Spinal cord (tissue), 10 donors: ENCODE results near the gene KANK4. TPM values are rescaled to one million over a fixed set of nuclear protein-coding genes. Genes with fewer than 3 reads are reported as not detected.

Experiments used
- DNase-seq, 6 donors: peaks; one replicate each; pipeline versions ENCODE4 v3.0.0 to v3.0.0-alpha.2; 2013 to 2015; ENCODE audit warnings: low spot score in 6 of 6, low read depth in 4 of 6
- H3K27ac ChIP-seq: one replicate; pipeline ENCODE4 v1.5.1; 2013; ENCODE audit warnings: low read depth, low read length, control low read depth
- H3K27me3 ChIP-seq: one replicate; pipeline ENCODE4 v1.6.1; 2013; ENCODE audit warnings: low read length; ENCODE audit not compliant: control insufficient read depth, insufficient read depth
- H3K36me3 ChIP-seq: one replicate; pipeline ENCODE4 v1.6.1; 2013; ENCODE audit warnings: low read length; ENCODE audit not compliant: control insufficient read depth, insufficient read depth
- H3K4me1 ChIP-seq: one replicate; pipeline ENCODE4 v1.6.1; 2013; ENCODE audit warnings: low read length; ENCODE audit not compliant: control insufficient read depth, insufficient read depth
- H3K4me3 ChIP-seq: one replicate; pipeline ENCODE4 v1.5.1; 2013; ENCODE audit warnings: low read depth, low read length, control low read depth
- H3K9me3 ChIP-seq: one replicate; pipeline ENCODE4 v1.6.1; 2013; ENCODE audit warnings: low read length; ENCODE audit not compliant: control insufficient read depth, insufficient read depth
- WGBS: methylation state at CpG from one replicate; pipeline ENCODE4 v1.1.5; 2013; ENCODE audit warnings: missing lambda C conversion rate; ENCODE audit not compliant: insufficient coverage; 5-methylcytosine and 5-hydroxymethylcytosine counted together
- long read RNA-seq, 4 donors: transcript quantifications; one replicate each; lab custom pipeline, GENCODE V29; 2026
- polyA plus RNA-seq, 2 donors: library from polyadenylated mRNA; unstranded; fragments of 120-200 nt; gene quantifications; one replicate each; pipeline ENCODE4 v1.2.1, GENCODE V29; 2013; ENCODE audit not compliant: insufficient read length in 2 of 2
- total RNA-seq, 2 donors: library from RNA; depleted of rRNA in 1 of 2; stranded (reverse); fragments of 120-200 nt in 1 of 2; fragments of >200 nt in 1 of 2; gene quantifications; one replicate each; pipeline versions ENCODE4 v1.2.3 to v1.2.4, GENCODE V29; 2013 to 2014
- donor health status: healthy.

Gene KANK4
- total RNA-seq (10 to 100 TPM; 22.9 to 23.8 TPM), polyA plus RNA-seq (10 to 100 TPM in 1 of 2 donors, 1 to 10 TPM in 1; 8.9 to 16.2 TPM)
- long read RNA-seq, donor 1, full-length matches to known transcripts = 7 of 7 reads
- long read RNA-seq, donor 1, partial matches to known transcripts = 0 of 7 reads
- long read RNA-seq, donor 1, other reads (novel, unspliced or antisense) = 0 of 7 reads
- long read RNA-seq, donor 2 = 0 reads
- long read RNA-seq, donor 3, full-length matches to known transcripts = 1 of 1 reads
- long read RNA-seq, donor 3, partial matches to known transcripts = 0 of 1 reads
- long read RNA-seq, donor 3, other reads (novel, unspliced or antisense) = 0 of 1 reads
- long read RNA-seq, donor 4, full-length matches to known transcripts = 1 of 1 reads
- long read RNA-seq, donor 4, partial matches to known transcripts = 0 of 1 reads
- long read RNA-seq, donor 4, other reads (novel, unspliced or antisense) = 0 of 1 reads

- DNase-seq = peak in 2 of 6 donors; percentile 38
- Histone ChIP-seq H3K4me3 (peak within 1 kb of the TSS; percentile 51), H3K4me1 (peaks cover 17% of the 10 kb centered on the region), H3K27me3 (peaks cover 30% of the 10 kb centered on the region), H3K27ac (peak within 1 kb of the TSS; percentile 74), H3K9me3 (no peaks in the 10 kb centered on the region), H3K36me3 (no peaks in the 10 kb centered on the region)
- under 1% methylated on average over 74 of the region's 84 CpGs for WGBS
Observed at GRCh38 chr1:62318756-62319544, at the start of gene KANK4. Gene KANK4 (minus strand): TSS chr1:62319434. CDS start chr1:62281564, 37,870 bp downstream.

- Histone ChIP-seq H3K9me3 (no peaks in the 10 kb centered on the region), H3K27me3 (no peaks in the 10 kb centered on the region), H3K27ac (no peak overlapping the region), H3K4me3 (no peak overlapping the region), H3K4me1 (no peaks in the 10 kb centered on the region), H3K36me3 (no peaks in the 10 kb centered on the region)
- no peak for DNase-seq
- WGBS = 95% methylated on average over 6 of the region's 6 CpGs
Observed at GRCh38 chr1:62368989-62369388, 49.8 kb upstream of the KANK4 start.

GRCh38 chr1:62367005-62367557 is 47.8 kb upstream of the KANK4 start:
- Histone ChIP-seq H3K27ac (no peak overlapping the region), H3K9me3 (no peaks in the 10 kb centered on the region), H3K4me3 (no peak overlapping the region), H3K4me1 (no peaks in the 10 kb centered on the region), H3K27me3 (no peaks in the 10 kb centered on the region), H3K36me3 (no peaks in the 10 kb centered on the region)
- no peak for DNase-seq
- 86% methylated on average over 7 of the region's 7 CpGs for WGBS

- no peak for DNase-seq
- no peaks in the 10 kb centered on the region for H3K9me3 ChIP-seq
Observed at GRCh38 chr1:62364721-62365120, 45.5 kb upstream of the KANK4 start.

GRCh38 chr1:62362926-62363325 is 43.7 kb upstream of the KANK4 start:
- WGBS = 100% methylated on average over 1 of the region's 3 CpGs
- no peak for DNase-seq

More at GRCh38 chr1:62364721-62365120, 45.5 kb upstream of the KANK4 start:
- H3K4me1 ChIP-seq = no peaks in the 10 kb centered on the region
- H3K36me3 ChIP-seq = no peaks in the 10 kb centered on the region
- no peaks in the 10 kb centered on the region for H3K27me3 ChIP-seq
- no peak overlapping the region for H3K27ac ChIP-seq
- H3K4me3 ChIP-seq = no peak overlapping the region

GRCh38 chr1:62362061-62362917 is 43.1 kb upstream of the KANK4 start:
- Histone ChIP-seq H3K9me3 (no peaks in the 10 kb centered on the region), H3K27ac (no peak overlapping the region), H3K4me1 (no peaks in the 10 kb centered on the region), H3K36me3 (no peaks in the 10 kb centered on the region), H3K4me3 (no peak overlapping the region), H3K27me3 (no peaks in the 10 kb centered on the region)
- no CpG with 5 or more reads among the region's 11 CpGs for WGBS
- DNase-seq = no peak

More at GRCh38 chr1:62362926-62363325, 43.7 kb upstream of the KANK4 start:
- H3K36me3 ChIP-seq = no peaks in the 10 kb centered on the region
- H3K27me3 ChIP-seq = no peaks in the 10 kb centered on the region
- no peaks in the 10 kb centered on the region for H3K4me1 ChIP-seq
- H3K4me3 ChIP-seq = no peak overlapping the region
- H3K9me3 ChIP-seq = no peaks in the 10 kb centered on the region
- H3K27ac ChIP-seq = no peak overlapping the region

GRCh38 chr1:62361431-62361830 is 42.2 kb upstream of the KANK4 start:
- no peak overlapping the region for H3K27ac ChIP-seq
- no peaks in the 10 kb centered on the region for H3K9me3 ChIP-seq
- H3K27me3 ChIP-seq = no peaks in the 10 kb centered on the region
- no peaks in the 10 kb centered on the region for H3K4me1 ChIP-seq
- 62% methylated on average over 4 of the region's 4 CpGs for WGBS
- DNase-seq = peak in 2 of 6 donors; percentile 21 to 73
- H3K36me3 ChIP-seq = no peaks in the 10 kb centered on the region
- no peak overlapping the region for H3K4me3 ChIP-seq

- H3K27ac ChIP-seq = no peak overlapping the region
- no peaks in the 10 kb centered on the region for H3K4me1 ChIP-seq
- H3K36me3 ChIP-seq = no peaks in the 10 kb centered on the region
- peak in 1 of 6 donors; percentile 59 for DNase-seq
- 51% methylated on average over 5 of the region's 11 CpGs for WGBS
- H3K4me3 ChIP-seq = no peak overlapping the region
- no peaks in the 10 kb centered on the region for H3K9me3 ChIP-seq
- no peaks in the 10 kb centered on the region for H3K27me3 ChIP-seq
Observed at GRCh38 chr1:62358665-62359373, 39.6 kb upstream of the KANK4 start.
